RCC 7860 (cell line): ENCODE measurements around the gene BRD4.

ENCODE experiments used
- DNase-seq: peaks from one replicate; pipeline ENCODE4 v3.0.0-alpha.2; 2015; ENCODE audit warnings: low spot score
- FAIRE-seq: peaks from 2 replicates; lab custom pipeline; 2012; peaks lifted over from hg19 to GRCh38; lab: Jason Lieb, UNC

BRD4 gene

DNA sequence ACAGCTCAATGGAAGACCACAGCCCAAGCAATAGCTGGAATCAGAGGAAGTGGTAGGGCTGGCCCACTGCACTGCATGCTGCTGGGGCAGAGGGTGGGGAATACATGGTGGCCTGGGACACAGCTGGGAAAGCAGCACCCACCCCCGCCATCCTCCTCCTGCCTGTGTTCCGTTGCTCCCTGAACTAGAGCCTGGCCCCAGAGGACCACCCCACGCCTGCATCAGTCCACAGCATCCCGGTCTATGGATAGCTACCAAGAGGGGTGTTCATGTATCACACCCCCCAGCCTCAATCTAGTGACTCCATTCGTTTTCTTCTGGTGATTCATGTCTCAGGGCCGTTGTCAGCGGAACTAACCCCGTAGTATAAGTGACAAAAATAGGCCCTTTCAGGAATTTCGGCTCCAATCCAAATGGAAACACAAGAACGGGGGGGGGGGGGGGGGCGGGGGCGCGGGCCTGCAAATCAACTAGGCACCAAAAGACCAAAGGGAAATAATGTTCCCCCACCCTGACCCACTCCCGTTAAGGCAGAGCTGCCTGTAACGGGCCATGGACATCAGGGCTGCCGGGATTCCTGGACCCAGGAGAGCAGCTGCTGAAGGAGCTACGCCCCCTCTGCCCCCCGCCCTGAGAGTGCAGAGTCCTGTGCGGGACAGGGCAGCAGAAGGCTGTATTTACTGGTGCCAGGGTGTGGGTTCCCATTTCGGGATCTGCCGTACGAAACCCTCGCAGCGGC is 81.2 kb downstream of the BRD4 start:
- no peak for DNase-seq
- FAIRE-seq = no peak

DNA sequence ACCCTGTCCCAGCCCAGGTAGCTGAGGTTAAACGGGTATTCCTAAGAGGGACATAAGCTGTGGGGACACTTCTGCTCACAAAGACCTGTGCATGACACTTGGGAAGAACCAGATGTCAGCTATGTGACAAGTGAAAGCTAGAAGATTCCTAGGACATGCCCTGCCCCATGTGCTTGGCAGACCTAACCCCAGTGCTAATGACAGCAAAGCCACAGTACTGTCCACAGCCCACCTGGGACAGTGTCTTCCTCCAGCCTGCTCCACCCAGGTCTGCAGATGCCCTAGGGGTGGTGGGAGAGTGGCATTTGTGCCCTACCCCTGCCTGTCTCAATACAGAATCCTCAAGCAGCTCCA is 81.7 kb downstream of the BRD4 start:
- no peak for FAIRE-seq

DNA sequence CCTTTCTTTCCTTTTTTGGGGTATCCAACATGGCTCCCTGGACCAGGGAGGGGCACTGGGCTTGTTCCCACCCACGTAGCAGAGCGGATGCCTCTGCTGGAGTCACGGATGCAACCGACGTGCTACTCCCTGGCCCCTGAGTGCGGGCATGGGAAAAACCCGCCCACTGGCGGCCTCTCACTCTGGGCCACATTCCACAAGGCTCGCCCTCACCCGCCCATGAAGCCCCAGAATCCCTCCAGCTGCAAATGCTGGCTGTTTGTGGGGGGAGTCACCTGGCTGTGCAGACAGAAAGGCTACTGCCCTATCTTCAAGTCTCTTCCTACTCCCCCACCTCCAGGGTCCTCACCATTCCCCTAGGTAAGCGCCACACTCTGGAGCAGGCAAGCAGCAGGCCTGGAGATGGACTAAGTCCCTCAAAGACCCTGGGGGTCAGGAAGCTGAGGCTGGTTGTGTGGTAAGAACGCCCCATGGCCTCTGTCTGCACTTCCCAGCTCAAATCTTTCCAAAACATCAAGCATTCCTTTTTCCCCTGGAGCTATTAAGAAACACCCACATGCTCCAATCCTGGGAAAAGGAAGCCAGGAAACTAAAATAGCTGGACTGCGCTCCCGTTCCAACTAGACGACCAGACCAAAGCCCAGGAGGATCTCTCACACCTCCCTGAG is 82.2 kb downstream of the BRD4 start:
- DNase-seq (no peak), FAIRE-seq (no peak)

More for the DNA sequence above, 81.7 kb downstream of the BRD4 start:
- DNase-seq = no peak

DNA sequence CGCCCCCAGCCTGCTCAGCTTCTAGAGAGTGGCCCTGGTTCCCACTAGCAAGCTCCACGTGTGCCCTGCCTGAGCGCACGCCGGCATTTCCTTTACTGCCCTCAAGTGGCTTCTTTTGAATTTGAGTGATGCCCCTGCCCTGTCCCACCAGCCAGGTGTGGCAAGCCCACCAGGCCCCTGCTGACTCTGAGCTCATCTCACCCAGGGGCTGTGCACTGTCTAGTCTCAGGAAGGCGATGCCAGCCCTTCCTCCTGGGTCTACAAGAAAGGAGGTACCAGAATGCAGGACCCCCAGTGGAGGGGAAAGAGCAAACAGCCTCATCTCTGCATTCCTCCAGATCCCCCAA is 82.8 kb downstream of the BRD4 start:
- FAIRE-seq (no peak), DNase-seq (no peak)

DNA sequence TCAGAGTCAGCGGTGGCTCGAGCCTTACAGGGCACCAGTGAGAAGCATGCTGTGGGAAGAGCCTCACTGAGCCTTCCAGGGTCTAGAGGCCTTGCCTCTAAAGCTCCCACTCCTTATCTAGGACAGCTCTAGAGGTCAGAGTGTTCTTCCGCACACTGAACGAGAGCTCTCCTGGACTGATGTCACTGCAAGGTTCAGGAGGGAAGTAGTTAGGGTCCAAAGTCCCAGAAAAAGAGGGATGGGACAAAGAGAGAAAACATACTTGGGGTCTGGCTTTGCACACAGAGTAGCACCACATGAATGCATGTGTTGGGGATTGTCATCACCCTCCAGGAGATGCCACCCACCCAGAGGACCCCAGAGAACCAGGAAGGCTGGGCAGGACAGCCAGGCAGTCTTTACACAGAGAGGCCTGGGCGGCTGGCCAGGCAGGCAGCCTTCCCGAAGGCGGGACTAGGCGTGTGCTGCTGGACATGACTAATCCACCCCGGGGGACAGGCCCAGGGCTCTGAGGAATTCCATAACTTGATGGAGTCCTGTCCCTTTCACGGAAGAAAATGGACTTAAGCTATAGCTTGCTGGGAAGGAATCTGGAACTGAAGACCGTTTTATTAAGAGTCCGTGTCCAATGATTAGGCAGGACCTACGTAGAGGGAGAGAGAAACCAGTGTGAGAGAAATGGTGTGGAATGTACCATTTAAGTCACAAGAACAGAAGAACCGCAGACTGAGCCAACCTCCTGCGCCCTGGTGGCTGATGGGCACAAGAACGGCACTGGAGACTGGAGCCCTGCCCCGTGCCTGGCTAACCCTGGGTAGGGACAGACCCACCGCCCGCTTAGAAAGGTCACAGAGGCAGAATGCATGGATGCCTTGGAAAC is 83.5 kb downstream of the BRD4 start:
- DNase-seq (peak; percentile 58), FAIRE-seq (peak; percentile 76)

DNA sequence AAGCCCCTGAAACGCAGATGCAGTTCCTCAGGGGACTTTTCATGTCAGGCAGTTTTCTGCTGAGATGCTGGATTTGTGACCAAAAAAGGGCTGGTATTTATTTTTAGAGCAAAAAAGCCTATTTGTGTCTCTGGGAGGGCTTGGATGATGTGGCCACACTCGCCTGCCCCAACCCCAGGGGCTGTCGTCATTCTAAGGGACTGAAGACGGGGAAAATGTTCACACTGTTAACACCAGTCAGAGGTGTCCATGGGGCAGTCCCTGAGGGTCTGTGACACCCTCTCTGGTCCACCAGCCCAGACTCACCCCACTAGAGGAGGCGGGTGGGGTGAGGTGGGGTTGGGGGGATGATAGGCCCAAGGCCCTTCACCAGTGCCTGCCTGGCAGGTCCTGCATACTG is 84.2 kb downstream of the BRD4 start:
- DNase-seq = no peak
- no peak for FAIRE-seq

DNA sequence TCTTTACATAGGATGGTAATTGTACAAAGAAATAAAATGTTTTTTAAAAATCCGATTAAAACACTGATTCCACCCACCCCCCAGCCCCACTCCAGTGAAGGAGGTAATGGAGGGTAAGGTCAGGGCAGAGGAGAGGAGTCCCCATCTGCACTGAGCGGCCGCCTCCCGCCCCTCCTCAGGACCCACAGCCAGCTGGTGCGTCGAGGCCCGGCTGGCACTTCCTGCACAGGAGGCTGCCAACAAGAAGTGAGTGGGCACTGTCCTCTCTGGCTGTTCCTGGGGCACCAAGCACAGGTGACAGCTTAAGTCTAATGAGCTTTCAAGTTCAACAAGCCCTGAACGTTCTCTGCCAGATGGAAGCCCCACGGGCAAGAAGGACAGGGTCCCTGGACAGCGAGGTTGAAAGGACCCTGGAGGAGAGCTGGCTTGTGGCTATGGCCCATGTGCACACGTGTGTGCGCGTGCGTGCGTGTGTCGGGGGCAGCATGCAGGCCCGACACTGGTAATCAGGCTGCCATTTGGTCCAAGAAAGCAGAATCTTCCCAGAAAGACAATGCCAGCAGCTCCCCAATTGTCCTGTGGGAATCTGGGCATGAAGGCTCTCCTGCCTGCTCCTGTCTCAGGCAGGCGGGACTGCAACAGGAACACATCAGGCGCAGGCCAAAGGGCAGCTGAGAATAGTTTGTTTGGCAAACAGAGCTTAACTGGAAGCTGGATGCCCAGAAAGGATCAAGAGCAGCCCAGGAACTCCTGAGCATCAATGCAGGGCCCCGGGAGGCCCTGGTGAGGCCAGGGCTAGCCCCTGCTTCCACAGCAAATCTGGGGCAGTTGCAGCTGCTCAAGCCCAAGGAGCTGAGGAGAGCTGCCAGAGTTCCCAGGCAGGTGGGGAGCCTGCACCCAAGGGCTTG is 85.0 kb downstream of the BRD4 start:
- DNase-seq = no peak
- no peak for FAIRE-seq

DNA sequence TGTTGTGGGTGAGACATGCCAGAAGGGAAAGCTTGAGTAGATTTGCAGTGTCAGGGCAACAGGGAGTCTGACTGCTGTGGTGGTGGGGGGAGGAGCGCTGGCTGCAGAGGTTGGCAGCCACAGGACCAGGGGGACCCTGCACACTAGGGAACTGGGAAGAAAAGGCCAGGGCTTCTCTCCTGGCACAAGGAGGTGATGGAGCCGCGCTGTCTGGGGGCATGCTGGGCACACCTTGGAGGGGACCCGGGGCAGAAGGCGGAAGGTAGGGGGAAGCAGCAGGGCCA is 86.2 kb downstream of the BRD4 start:
- no peak for FAIRE-seq
- no peak for DNase-seq

DNA sequence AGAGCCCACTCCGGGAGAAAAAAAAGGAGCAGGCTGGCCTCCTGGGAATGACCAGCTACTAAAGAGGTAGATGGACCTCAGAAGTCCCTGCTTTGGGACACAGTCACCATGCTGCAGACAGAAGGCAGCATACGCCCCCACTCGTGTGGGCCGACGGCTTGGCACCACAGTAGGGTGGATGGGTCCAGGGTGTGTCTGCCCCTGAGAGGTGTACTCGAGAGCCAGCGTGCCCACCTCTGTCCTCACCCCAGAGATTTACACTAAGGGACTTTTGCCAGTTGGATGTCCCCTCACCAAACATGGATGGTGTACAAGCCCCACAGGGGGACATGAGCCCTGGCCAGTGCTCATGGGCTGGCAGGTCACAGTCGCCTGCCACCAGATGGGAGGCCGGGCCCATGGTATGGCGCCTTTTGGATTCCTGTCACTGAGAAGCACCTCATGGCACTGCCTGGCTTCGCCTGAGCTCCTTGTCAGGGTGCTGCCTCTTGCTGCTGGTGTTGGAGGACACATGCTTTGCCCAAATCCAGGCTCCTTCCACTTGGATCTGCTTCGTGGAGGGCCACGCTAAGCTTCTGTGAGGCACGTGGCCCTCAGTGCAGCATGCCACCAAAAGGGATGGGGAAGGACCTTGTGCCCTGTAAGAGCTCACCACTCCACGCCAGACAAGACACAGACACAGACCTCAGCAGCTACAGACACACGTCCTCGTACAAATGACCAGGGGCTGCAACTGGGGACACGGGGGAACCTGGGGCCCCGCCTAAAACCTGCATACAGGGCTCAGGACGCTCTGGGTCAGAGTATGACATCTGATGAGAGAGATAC is 86.8 kb downstream of the BRD4 start:
- FAIRE-seq (no peak), DNase-seq (no peak)

DNA sequence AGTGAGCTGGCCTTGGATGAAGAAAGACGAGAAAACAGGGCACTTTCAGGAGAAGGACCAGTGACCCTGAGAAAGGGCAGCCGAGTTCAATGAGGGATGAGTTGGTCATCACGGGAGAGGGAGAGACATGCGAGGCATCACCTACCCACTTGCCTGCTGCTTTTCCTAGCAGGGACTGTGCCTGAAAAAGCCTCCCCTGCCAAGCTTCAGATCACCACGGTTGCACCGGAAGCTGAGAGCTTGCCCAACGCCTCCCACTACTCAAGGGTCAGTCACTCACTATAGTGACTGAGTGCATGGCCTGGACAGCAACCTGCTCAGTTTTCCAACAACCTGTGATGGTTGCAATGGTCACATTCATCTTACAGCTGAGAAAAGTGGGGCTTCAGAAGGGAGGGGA is 87.5 kb downstream of the BRD4 start:
- FAIRE-seq (no peak), DNase-seq (no peak)

DNA sequence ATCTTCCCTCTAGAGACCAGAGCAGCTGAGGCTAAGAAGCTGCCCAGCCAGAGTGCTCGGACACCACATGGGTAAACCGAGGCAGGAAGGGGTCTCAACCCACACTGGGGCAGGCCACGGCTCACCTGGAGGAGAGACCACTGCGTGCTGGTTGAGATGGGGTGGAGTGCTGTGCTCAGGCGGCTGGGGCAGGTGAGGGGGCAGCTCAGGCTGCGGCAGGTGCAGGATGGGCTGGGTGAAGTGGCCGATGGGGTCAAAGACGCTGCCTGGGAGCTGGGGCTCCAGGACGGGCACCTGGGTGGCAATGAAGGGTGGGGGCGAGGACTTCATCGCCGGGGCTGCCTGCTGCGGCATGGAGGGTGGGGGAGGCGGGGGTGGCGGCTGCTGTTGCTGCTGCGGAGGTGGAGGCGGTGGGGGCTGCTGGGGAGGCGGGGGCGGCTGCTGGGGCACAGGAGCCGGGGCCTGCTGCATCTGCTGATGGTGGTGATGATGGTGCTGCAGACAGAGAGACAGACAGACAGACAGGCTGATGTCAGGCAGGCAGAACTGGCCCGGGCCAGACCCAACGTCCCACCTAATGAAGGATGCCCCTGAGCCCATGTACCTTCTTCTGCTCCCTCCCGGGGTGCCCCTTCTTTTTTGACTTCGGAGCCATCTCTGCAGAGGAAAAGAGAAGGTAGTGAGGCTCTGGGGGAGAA is 88.1 kb downstream of the BRD4 start:
- no peak for DNase-seq
- no peak for FAIRE-seq

DNA sequence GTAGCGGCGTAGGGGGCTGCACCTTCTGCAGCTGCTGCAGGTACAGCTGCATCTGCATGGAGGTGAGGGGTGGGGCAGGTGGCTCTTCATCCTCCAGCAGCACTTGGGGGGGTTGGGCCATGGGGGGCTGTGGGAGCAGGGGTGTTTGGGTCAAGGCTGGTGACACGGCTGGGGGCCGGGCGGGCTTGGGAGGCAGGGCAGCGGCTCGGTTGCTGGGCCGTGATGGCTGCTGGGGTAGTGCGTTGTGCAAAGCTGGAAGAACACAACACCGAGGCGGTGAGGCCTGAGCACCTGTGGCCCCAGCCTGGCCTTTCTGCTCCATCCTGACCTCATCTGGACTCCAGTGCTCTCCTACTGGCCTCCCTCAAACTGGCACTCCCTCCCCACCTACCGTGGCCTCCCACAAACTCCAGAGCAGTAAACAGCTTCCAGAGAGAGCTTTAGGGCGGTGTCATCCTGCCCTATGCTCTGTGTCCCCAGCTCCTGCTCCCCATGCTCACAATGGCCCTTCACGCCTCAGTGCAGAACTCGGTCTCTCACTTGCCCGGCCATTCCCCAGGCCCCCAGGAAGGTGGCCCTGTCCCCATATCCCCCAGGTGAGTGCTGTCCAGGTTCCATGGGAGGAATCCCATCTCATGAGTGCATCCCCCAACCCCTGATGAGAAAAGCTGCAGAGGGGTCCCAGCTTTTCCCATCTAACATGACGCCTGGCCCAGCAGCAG is 88.9 kb downstream of the BRD4 start:
- no peak for DNase-seq
- FAIRE-seq = no peak

DNA sequence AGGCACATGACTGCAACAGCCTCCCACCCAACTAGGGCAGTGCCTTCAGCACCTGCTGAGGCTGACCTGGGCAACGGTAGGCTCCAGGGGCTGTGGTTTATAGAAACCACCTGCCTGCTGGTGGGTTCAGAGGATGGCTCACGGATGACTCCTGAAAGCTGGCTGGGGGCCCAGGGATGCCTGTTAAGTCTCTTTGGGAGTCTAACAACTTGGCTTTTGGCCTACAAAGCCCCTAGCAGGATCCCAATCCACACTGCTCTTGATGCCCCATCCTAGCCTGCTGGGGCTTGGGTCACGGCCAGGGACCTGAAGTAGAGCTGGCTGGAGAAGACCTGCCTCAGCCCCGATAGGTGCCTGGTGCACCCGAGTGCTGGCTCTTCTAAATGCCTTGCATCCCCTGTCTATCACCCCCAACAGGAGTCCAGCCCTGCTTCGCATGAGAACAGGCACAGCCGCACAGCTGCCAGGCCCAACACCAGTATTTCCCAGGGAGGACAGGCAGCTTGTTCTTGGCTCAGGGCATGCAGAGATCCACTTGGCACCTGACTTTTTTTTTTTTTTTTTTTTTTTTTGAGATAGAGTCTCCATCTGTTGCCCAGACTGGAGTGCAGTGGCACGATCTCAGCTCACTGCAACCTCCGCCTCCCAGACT is 91.0 kb downstream of the BRD4 start:
- no peak for FAIRE-seq
- DNase-seq = no peak

DNA sequence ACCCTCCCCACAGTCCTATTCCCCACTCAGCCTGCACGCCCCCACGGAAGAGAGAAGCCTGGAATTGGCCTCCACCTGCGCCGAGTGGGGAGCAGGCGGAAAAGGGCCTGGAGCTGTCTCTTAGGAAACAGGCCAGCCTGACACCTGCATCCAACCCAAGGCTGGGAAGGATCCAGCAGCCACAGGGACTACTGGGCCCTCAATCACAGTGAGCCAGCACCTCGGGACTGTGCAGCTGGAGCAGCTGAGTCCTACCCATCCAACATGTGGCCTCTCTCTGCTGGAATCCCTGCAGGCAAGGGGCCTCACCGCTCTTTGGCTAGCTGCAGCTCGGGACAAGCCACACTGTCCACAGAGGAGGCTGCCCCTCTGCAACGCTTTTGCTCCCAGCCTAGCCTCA is 91.8 kb downstream of the BRD4 start:
- FAIRE-seq (no peak), DNase-seq (no peak)

DNA sequence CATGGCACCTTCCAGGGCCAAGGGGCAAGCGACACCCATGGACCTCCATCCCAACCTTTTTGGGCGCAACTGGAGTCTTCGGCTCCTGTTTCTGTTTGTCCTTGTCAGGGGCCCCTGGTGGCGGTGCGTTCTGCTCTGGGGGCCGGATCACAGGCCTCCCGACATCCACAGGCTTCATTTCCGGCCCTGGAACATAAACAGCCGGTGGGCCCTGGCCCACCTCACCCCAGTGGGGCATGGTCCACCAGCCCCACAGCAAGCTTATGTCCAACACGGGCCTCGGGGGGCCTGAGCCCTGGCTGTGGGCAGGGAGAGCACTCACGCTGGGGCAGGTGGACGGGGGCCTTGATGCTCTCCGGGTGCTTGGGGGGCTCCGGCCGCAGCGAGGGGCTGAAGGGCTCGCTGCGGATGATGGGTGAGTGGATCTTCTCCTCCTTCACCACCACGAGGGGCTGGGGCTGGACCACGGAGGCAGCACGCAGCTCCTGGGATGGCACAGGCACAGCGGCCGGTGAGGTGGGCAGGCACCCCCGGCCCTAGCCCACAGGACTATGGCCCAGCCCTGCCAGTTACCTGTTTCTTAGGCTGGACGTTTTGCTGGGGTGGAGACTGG is 92.9 kb downstream of the BRD4 start:
- FAIRE-seq (no peak), DNase-seq (no peak)

DNA sequence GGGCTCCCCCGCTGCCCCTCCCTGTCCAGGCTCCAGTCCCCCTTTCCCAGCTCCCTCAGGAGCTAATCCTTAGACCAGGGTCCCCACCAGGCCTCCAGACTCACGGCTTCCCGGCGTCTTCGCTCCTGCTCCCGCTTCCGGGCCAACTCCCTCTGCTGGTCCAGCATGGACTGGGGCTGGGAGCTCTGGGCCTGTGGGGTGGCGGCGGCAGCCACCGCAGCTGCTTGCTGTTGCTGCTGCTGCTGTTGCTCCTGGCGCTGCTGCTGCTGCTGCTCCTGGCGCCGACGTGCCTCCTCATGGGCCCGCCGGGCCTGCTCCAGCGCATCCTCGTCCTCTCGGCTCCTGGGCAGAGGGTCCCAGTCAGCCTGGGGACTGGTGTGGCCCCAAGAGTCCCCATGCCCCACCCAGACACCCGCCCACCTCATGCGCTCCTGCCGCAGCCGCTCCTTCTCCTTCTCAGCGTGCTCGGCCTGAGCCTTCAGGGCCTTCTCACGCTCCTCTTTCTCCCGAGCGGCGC is 93.6 kb downstream of the BRD4 start:
- FAIRE-seq (no peak), DNase-seq (no peak)

DNA sequence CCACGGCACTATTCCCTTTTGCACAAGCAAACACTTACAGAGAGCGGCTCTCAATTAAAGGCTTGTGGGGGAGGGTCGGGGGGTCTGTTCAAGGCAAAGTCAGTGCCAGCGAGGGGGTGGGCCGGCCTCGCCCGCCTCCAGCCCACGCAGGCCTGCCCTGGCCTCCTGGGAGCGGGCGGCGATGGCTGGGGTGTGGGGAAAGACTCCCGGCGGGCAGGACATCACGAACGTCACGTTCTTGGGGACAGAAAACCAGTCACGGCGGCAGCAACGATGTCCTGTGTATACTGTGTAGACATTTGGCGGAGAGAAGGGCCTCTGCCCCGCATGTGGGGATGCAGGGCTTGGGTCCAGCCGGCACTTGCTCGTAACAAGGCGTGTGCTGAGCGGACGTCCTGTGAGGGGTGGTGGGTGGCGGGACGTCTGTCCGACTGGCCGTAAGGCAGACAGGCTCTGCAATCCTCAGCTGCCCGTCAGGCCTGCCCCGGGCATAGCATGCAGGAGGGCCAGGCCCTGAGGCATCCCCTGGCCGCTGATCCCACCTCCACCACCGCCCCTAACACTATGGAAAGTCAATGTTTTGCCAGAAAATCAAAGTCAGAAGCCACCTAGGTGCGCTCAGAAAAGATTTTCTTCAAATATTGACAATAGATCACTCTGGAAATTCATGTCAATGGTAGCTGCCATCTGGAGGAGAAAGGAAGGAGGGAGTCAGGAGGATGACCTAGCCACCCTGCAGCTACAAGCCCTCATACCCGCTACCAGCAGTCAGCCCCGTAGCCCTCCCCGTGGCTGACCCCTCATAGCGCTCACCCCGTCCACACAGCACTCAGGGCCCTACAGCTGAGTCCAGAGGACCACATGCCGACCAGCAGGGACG is 94.3 kb downstream of the BRD4 start:
- DNase-seq (no peak), FAIRE-seq (no peak)
